ENCODE measurements around the gene INSM1. TPM values are rescaled to one million over a fixed set of nuclear protein-coding genes. Genes with fewer than 3 reads are reported as not detected.

The INSM1 gene
- total RNA-seq, 1 experiment from 2014 or later = not detected

GRCh38 chr20:20393207-20394120, 25.6 kb downstream of the INSM1 start:
- intact Hi-C loops (cut with micrococcal nuclease; ENCODE audit: unreplicated experiment) = no loop called here
- Histone ChIP-seq H3K36me3 (ENCODE audit: insufficient read depth, low read length, poor library complexity, severe bottlenecking) (no peaks in the 10 kb centered on the region), H3K27me3 (replicated peaks; ENCODE audit: insufficient read depth, low read depth, low read length, poor library complexity) (no peaks in the 10 kb centered on the region), H3K4me1 (ENCODE audit: insufficient read depth, low read length, poor library complexity, severe bottlenecking) (no peaks in the 10 kb centered on the region), H3K9me3 (ENCODE audit: low read depth, low read length, poor library complexity, severe bottlenecking) (no peaks in the 10 kb centered on the region), H3K4me3 (ENCODE audit: low read depth, low read length, poor library complexity, severe bottlenecking) (no peak overlapping the region), H3K27ac (ENCODE audit: low read depth, low read length, poor library complexity, severe bottlenecking) (no peak overlapping the region)
- no TSS peak for BruUV-seq (replicated peaks)
- DNase-seq (ENCODE audit: low spot score) = no peak
- no peak for TF ChIP-seq EZH2 (IDR thresholded peaks at IDR 0.05; ENCODE audit: borderline replicate concordance, low read depth, low read length, poor library complexity, severe bottlenecking)
- no peak for TF ChIP-seq CTCF (conservative IDR thresholded peaks at IDR 0.05; ENCODE audit: low read depth, low read length)
- POLR2A ChIA-PET (ENCODE audit: low non-redundant PET) = no interaction called here
- CTCF ChIA-PET = no interaction called here

GRCh38 chr20:20395087-20395486, 27.2 kb downstream of the INSM1 start:
- Histone ChIP-seq H3K27ac (ENCODE audit: low read depth, low read length, poor library complexity, severe bottlenecking) (no peak overlapping the region), H3K9me3 (ENCODE audit: low read depth, low read length, poor library complexity, severe bottlenecking) (no peaks in the 10 kb centered on the region), H3K27me3 (replicated peaks; ENCODE audit: insufficient read depth, low read depth, low read length, poor library complexity) (no peaks in the 10 kb centered on the region), H3K4me3 (ENCODE audit: low read depth, low read length, poor library complexity, severe bottlenecking) (no peak overlapping the region), H3K36me3 (ENCODE audit: insufficient read depth, low read length, poor library complexity, severe bottlenecking) (no peaks in the 10 kb centered on the region), H3K4me1 (ENCODE audit: insufficient read depth, low read length, poor library complexity, severe bottlenecking) (no peaks in the 10 kb centered on the region)
- no peak for TF ChIP-seq EZH2 (IDR thresholded peaks at IDR 0.05; ENCODE audit: borderline replicate concordance, low read depth, low read length, poor library complexity, severe bottlenecking)
- TF ChIP-seq CTCF (conservative IDR thresholded peaks at IDR 0.05; ENCODE audit: low read depth, low read length) = no peak
- DNase-seq (ENCODE audit: low spot score) = no peak
- BruUV-seq (replicated peaks) = no TSS peak
- CTCF ChIA-PET = no interaction called here
- POLR2A ChIA-PET (ENCODE audit: low non-redundant PET) = no interaction called here
- intact Hi-C loops (cut with micrococcal nuclease; ENCODE audit: unreplicated experiment) = no loop called here

- no peaks in the 10 kb centered on the region for H3K4me1 ChIP-seq (ENCODE audit: insufficient read depth, low read length, poor library complexity, severe bottlenecking)
- intact Hi-C loops (cut with micrococcal nuclease; ENCODE audit: unreplicated experiment) = no loop called here
- H3K4me3 ChIP-seq (ENCODE audit: low read depth, low read length, poor library complexity, severe bottlenecking) = no peak overlapping the region
- ChIA-PET CTCF (no interaction called here), POLR2A (ENCODE audit: low non-redundant PET) (no interaction called here)
- BruUV-seq (replicated peaks) = no TSS peak
- no peak for DNase-seq (ENCODE audit: low spot score)
- no peaks in the 10 kb centered on the region for H3K27me3 ChIP-seq (replicated peaks; ENCODE audit: insufficient read depth, low read depth, low read length, poor library complexity)
- H3K36me3 ChIP-seq (ENCODE audit: insufficient read depth, low read length, poor library complexity, severe bottlenecking) = no peaks in the 10 kb centered on the region
- H3K27ac ChIP-seq (ENCODE audit: low read depth, low read length, poor library complexity, severe bottlenecking) = no peak overlapping the region
- no peaks in the 10 kb centered on the region for H3K9me3 ChIP-seq (ENCODE audit: low read depth, low read length, poor library complexity, severe bottlenecking)
- TF ChIP-seq CTCF (conservative IDR thresholded peaks at IDR 0.05; ENCODE audit: low read depth, low read length) = no peak
- no peak for TF ChIP-seq EZH2 (IDR thresholded peaks at IDR 0.05; ENCODE audit: borderline replicate concordance, low read depth, low read length, poor library complexity, severe bottlenecking)
These were observed 28.1 kb downstream of the INSM1 start for GRCh38 chr20:20395903-20396568.
